Colon (tissue), 2 donors: ENCODE results near the gene RASA1.
"Not testable (repeated sequence)": the region's sequence is repeated elsewhere in the genome, so short reads cannot be mapped to it uniquely, and the experiment has no call there.

ENCODE experiments used
- FAIRE-seq: peaks from 2 replicates; lab custom pipeline; 2012; peaks lifted over from hg19 to GRCh38; lab: Jason Lieb, UNC
- donor health status: control.
- donor health status: control.

RASA1 gene

GRCh38 chr5:87282269-87282668, 14.6 kb downstream of the RASA1 start:
- peak; percentile 64 for FAIRE-seq

- FAIRE-seq = peak; percentile 93
Measured at GRCh38 chr5:87287266-87287665, 19.6 kb downstream of the RASA1 start.

GRCh38 chr5:87298692-87299362, 31.1 kb downstream of the RASA1 start:
- no peak for FAIRE-seq

GRCh38 chr5:87300176-87300575, 32.5 kb downstream of the RASA1 start:
- FAIRE-seq = no peak

DNA sequence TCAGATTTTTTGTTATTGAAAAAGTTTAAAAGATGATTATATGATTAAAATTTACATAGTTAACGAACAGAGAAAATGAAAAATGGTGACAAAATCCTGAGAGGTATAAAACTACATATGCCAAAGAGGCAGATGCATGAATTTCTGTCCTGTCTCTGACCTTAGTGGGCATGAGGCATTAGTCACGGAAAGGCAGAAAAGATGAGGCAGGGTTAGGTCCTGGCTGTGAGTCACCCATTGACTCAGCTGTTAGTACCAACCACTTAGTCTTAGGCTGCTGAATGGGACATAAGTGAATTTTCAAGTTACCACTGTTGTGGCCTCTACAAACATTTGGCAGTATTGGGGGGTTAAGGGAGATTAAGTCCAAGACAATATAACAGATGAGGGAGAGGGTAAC, 33.1 kb downstream of the RASA1 start:
- no peak for FAIRE-seq

DNA sequence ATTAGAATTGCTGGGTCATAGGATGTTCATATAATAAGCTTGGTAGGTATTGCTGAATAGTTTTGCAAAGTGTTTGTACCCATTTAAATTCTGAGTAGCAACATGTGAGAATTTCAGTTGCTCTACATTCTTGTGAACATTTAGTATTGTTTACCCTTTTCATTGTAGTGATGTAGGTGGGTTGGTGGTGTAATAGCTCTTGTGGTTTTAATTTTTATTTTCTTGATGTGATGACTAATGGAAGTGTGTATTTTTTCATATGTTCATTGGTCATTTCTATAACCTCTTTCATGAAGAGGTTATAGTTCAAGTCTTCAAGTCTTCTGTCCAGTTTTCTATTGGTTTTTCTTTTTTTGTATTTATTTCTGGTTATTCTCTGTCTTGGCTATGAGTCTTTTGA, 34.4 kb downstream of the RASA1 start:
- FAIRE-seq = no peak

- no peak for FAIRE-seq
Measured at GRCh38 chr5:87303324-87303723, 35.6 kb downstream of the RASA1 start.

- FAIRE-seq = not testable (repeated sequence)
Measured at GRCh38 chr5:87306090-87306489, 38.4 kb downstream of the RASA1 start.

GRCh38 chr5:87307796-87308423, 40.2 kb downstream of the RASA1 start:
- FAIRE-seq = no peak

DNA sequence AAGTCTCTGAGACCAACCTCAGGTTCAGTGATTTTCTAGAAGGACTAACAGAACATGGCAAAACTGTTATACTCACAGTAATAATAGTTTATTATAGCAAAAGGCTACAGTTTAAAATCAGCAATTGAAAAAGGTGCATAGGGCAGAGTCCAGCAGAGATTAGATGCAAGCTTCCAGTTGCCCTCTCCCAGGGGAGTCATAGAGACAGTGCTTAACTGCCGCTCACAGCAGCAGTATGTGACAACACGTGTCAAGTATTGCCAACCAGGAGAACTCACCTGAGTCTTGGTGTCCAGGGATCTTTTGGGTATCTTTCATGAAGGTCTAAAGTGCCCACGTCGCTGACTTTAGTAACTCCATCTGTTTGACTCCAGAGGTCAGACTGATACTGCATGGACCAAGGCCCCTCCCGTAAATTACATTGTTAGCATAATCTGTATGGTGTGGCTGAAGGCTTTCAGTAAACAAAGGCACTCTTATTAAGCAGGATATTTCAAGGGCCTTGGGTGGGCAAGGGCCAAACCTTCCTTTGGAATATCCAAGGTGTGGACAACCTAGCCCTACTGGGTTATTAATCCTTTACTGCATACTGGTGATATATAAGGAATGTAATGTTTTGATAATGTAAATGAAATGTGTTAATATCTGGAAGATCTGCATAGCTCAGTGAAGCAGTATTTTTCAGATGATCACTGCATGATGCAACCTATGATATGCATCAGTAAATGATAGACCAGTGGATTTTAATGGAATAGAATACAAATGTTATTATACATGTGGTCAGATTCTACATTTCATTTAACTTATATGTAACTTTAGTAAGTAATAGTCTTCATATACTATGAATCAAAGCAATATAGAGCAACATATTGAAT, 44.0 kb downstream of the RASA1 start:
- FAIRE-seq = no peak

DNA sequence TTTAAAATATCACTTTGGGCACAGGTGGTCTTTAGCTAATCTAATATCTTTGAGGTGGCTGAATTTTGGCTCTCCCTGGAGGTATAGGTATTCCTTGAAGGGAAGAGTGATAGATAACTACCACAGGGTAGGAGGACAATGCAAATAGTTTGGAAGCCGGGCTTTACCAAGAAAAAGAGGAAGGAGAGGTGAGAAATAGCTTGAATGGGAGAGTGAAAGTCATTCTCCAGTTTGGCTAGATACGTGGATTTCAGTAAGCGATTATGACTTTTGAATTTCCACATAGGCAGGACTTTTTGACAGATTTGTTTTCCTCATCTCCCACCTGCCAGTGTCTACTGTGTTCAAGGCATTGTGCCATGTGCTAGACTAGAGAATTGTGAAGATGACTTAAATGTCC, 45.5 kb downstream of the RASA1 start:
- no peak for FAIRE-seq

GRCh38 chr5:87319469-87319868, 51.8 kb downstream of the RASA1 start:
- no peak for FAIRE-seq

DNA sequence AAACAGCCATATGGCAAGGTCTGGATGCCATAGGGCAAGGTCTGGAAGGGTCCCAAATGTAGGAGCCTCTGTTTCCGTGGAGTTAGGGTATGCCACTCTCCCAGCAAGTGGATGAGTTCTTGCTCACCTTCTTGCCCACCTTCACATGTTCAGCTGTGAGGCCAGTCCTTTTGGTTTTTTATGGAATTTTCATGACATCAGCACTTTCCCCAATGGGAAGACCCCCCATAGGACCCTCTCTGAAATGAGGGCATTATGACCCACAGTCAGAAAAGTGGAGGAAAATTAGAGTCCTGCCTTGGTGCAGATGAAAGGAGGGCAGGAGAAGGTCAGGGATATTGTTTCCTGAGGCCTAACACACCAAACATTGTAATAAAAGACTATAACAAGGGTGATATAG, 53.9 kb downstream of the RASA1 start:
- no peak for FAIRE-seq

DNA sequence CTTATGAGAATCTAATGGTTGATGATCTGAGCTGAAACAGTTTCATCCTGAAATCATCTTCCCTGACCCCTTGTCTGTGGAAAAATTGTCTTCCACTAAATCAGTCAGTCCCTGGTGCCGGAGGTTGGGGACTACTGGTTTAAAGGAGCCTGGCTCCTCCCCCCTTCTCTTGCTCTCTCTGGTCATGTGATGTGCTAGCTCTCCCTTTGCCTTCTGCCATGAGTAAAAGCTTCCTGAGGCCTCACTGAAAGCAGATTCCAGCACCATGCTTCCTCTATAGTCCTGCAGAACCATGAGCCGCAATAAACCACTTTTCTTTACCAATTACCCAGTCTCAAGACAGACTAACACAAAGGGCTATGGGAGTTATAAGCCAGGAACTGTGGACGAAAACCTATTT, 54.7 kb downstream of the RASA1 start:
- FAIRE-seq = no peak

DNA sequence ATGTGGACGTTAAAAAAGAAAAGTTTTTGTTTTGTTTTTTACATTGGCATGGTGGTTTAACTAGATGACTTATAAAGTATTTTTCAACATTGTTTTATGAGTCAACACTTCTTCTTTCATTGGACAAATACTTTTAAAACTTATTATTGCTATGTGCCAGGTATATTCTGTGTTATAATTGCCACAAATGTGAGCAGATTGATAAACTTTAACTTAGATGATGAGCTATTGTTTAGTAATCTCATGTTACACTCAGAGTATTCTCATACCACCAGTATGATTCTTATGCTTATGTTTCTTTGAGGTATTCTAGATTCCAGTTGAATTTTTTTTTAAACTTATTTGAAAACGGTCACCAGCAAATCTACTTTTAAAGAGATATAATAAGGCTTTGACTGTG, 60.3 kb downstream of the RASA1 start:
- peak; percentile 24 for FAIRE-seq

DNA sequence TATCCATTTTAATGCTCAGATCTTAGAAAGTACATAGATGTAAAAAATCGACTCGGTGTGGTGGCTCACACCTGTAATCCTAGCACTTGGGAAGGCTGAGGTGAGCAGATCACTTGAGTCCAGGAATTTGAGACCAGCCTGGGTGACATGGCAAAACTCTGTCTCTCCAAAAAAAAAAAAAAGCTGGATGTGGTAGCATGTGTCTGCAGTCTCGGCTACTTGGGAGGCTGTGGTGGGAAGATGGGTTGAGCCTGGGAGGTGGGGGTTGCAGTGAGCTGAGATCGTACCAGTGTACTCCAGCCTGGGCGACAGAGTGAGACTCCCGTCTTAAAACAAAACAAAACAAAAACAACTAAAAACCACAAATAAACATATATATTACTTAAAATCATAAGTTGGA, 61.4 kb downstream of the RASA1 start:
- no peak for FAIRE-seq

- FAIRE-seq = no peak
Measured at GRCh38 chr5:87339986-87340385, 72.3 kb downstream of the RASA1 start.

- FAIRE-seq = no peak
Measured at GRCh38 chr5:87340716-87341115, 73.0 kb downstream of the RASA1 start.

GRCh38 chr5:87347272-87347671, 79.6 kb downstream of the RASA1 start:
- peak; percentile 5 for FAIRE-seq

- no peak for FAIRE-seq
Measured at GRCh38 chr5:87347841-87348240, 80.2 kb downstream of the RASA1 start.

- no peak for FAIRE-seq
Measured at GRCh38 chr5:87354496-87354895, 86.8 kb downstream of the RASA1 start.

DNA sequence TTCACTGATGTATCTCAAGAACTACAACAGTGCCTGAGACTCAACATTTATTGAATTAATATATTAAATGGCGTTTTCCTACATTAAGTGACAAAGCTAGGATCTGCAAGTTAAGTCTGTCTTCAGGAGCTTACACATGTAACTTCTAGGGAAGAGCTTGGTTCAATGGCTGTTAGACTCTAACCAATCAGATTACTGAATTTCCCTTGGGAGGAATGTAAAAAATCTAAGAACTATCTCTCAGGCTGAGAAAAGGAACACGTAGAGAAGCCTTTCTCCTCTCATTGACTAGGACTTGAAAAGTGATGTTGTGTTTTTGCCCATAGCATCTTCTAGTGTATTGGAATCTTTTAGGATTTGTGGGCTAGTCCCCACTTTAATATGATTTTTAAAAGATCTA, 91.4 kb downstream of the RASA1 start:
- no peak for FAIRE-seq

GRCh38 chr5:87360132-87360531, 92.4 kb downstream of the RASA1 start:
- FAIRE-seq = no peak
